ENCODE data around the gene IL20.
A peak's percentile ranks its signal among the peaks of the same experiment; 100 is the strongest.

Gene IL20

DNA sequence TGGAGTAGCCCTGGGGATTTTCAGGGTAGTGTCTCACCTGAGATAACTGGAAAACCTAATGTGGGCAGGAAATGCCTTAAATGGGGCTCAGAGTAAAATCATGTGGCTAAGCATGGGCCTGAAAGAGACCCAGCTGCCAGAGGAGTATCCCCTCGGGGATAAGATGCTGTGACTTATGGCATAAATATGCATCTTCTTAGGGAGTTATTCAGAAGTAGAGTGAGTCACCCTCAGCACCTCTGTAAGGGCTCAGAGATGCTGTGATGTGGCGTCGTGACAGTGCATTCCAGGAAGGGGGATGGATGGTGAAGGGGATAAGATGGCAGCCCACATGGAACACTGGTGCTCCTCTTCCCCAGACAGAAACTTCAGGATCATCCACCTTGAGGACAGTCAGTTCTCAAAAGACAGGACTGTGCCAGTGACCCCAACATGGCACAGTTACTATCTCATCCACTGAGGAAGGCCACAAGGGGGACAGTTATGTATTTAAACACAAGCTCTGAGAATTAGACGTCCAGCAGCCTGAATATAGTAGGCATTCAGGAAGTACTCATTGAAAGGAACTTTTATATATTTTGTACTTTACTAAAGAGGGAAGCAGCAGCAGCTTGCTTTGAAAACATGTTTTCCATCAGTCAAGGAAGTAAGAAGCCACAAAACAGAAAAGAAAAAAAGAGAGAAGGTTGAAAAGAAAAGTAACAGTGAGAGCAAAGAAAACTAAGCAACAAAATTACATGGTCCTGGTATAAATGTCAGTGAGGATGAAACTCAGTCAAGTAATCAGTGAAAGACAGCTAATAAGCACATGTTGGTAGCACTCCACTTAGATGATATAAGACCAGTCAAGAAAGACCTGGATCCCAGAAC, 40.1 kb downstream of the IL20 start:
- Histone ChIP-seq H3K27me3 (replicated peaks; ENCODE audit: insufficient read depth, low read length) (no peaks in the 10 kb centered on the region), H3K4me2 (ENCODE audit: low read depth, low read length) (no peak overlapping the region), H3K36me3 (replicated peaks; ENCODE audit: insufficient read depth, low read length) (0 out of 2 replicates have a peak, but pooled peaks cover 4% of the 10 kb centered on the region), H3K4me3 (ENCODE audit: low read length) (no peak overlapping the region), H3K4me1 (ENCODE audit: low read length) (no peaks in the 10 kb centered on the region), H3F3A (ENCODE audit: insufficient read depth, low read length) (no peaks in the 10 kb centered on the region), H3K79me2 (ENCODE audit: low read length) (peaks cover 8% of the 10 kb centered on the region), H4K20me1 (ENCODE audit: insufficient read depth, low read length) (no peaks in the 10 kb centered on the region), H3K27ac (ENCODE audit: low read length) (no peak overlapping the region), H2AFZ (ENCODE audit: low read length) (no peak overlapping the region), H3K9me3 (replicated peaks; ENCODE audit: insufficient read depth, low read length) (no peaks in the 10 kb centered on the region), H3K9me2 (replicated peaks; ENCODE audit: insufficient read depth, low read length) (no peaks in the 10 kb centered on the region), H3K9ac (ENCODE audit: low read length) (no peak overlapping the region)
- DNase-seq, result no peak
- TF ChIP-seq EZH2phosphoT487 (IDR thresholded peaks at IDR 0.05; ENCODE audit: low read length) (no peak), EZH2 (optimal IDR thresholded peaks at IDR 0.05; ENCODE audit: low read depth, low read length) (no peak), CTCF (IDR thresholded peaks at IDR 0.05; ENCODE audit: low read length) (no peak)

DNA sequence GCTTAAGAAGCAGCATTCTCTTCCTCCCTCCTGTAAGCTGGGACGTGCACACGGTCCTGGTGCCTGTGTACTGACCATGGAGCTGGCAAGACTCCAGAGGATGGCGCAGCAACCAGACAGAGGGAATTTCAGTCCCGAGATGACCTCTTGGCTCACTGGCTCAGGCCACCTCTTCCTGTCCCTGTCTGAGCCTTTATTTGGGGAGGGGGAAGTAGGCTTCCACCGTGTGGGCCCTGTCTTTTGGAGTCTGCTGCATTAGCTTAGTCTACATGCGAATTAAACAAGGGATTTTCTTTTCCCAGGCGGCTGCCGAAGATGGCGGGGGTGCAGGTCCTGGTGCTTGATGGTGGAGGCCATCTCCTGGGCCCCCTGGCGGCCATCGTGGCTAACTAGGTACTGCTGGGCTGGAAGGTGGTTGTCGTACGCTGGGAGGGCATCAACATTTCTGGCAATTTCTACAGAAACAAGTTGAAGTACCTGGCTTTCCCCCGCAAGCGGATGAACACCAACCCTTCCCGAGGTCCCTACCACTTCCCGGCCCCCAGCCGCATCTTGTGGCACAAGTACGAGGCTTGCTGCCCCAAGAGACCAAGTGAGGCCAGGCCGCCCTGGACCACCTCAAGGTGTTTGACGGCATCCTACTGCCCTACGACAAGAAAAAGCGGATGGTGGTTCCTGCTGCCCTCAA, 42.0 kb downstream of the IL20 start:
- Histone ChIP-seq H3K9me3 (replicated peaks; ENCODE audit: insufficient read depth, low read length) (no peaks in the 10 kb centered on the region), H3K36me3 (replicated peaks; ENCODE audit: insufficient read depth, low read length) (peaks cover 8% of the 10 kb centered on the region; the same call in 1 of the 2 replicates), H3K4me1 (ENCODE audit: low read length) (peaks cover 8% of the 10 kb centered on the region), H3K27ac (ENCODE audit: low read length) (no peak overlapping the region), H3K27me3 (replicated peaks; ENCODE audit: insufficient read depth, low read length) (no peaks in the 10 kb centered on the region), H2AFZ (ENCODE audit: low read length) (no peak overlapping the region), H3K79me2 (ENCODE audit: low read length) (peaks cover 20% of the 10 kb centered on the region), H3K9ac (ENCODE audit: low read length) (no peak overlapping the region), H3F3A (ENCODE audit: insufficient read depth, low read length) (no peaks in the 10 kb centered on the region), H4K20me1 (ENCODE audit: insufficient read depth, low read length) (no peaks in the 10 kb centered on the region), H3K4me2 (ENCODE audit: low read depth, low read length) (no peak overlapping the region), H3K4me3 (ENCODE audit: low read length) (no peak overlapping the region), H3K9me2 (replicated peaks; ENCODE audit: insufficient read depth, low read length) (no peaks in the 10 kb centered on the region)
- TF ChIP-seq CTCF (IDR thresholded peaks at IDR 0.05; ENCODE audit: low read length), result peak; percentile 34
- TF ChIP-seq EZH2 (optimal IDR thresholded peaks at IDR 0.05; ENCODE audit: low read depth, low read length), result no peak
- TF ChIP-seq EZH2phosphoT487 (IDR thresholded peaks at IDR 0.05; ENCODE audit: low read length), result no peak
- no peak for DNase-seq

- no peak overlapping the region for H3K4me2 ChIP-seq (ENCODE audit: low read depth, low read length)
- H3K9me3 ChIP-seq (replicated peaks; ENCODE audit: insufficient read depth, low read length), result no peaks in the 10 kb centered on the region
- H3K4me1 ChIP-seq (ENCODE audit: low read length), result peaks cover 8% of the 10 kb centered on the region
- no peak overlapping the region for H2AFZ ChIP-seq (ENCODE audit: low read length)
- H3K27ac ChIP-seq (ENCODE audit: low read length), result no peak overlapping the region
- H3K4me3 ChIP-seq (ENCODE audit: low read length), result no peak overlapping the region
- H3K9me2 ChIP-seq (replicated peaks; ENCODE audit: insufficient read depth, low read length), result no peaks in the 10 kb centered on the region
- H3K27me3 ChIP-seq (replicated peaks; ENCODE audit: insufficient read depth, low read length), result no peaks in the 10 kb centered on the region
- TF ChIP-seq CTCF (IDR thresholded peaks at IDR 0.05; ENCODE audit: low read length), result no peak
- no peak for TF ChIP-seq EZH2 (optimal IDR thresholded peaks at IDR 0.05; ENCODE audit: low read depth, low read length)
- no peak overlapping the region for H3K9ac ChIP-seq (ENCODE audit: low read length)
- DNase-seq, result no peak
- peaks cover 4% of the 10 kb centered on the region; the same call in 1 of the 2 replicates for H3F3A ChIP-seq (ENCODE audit: insufficient read depth, low read length)
- H4K20me1 ChIP-seq (ENCODE audit: insufficient read depth, low read length), result no peaks in the 10 kb centered on the region
- peaks cover 8% of the 10 kb centered on the region; the same call in 1 of the 2 replicates for H3K36me3 ChIP-seq (replicated peaks; ENCODE audit: insufficient read depth, low read length)
- peaks cover 20% of the 10 kb centered on the region for H3K79me2 ChIP-seq (ENCODE audit: low read length)
Observed at GRCh38 chr1:206908038-206908437, 42.6 kb downstream of the IL20 start.

Data from MM.1S (cell line).